ENCODE results near the gene PLA2G2D. TPM values are rescaled to one million over a fixed set of nuclear protein-coding genes. Genes with fewer than 3 reads are reported as not detected.
A peak's percentile ranks its signal among the peaks of the same experiment; 100 is the strongest.

The PLA2G2D gene
- total RNA-seq, 1 donor from 2014 or later = not detected

- no peak for DNase-seq
These were observed 5.2 kb downstream of the PLA2G2D start for GRCh38 chr1:20114021-20114648.

- DNase-seq = no peak
These were observed 6.9 kb downstream of the PLA2G2D start for GRCh38 chr1:20112279-20113000.

GRCh38 chr1:20111452-20111851 lies 7.9 kb downstream of the PLA2G2D start:
- DNase-seq = no peak

GRCh38 chr1:20110679-20111078 lies 8.7 kb downstream of the PLA2G2D start:
- DNase-seq = no peak

GRCh38 chr1:20109223-20109856 lies 10.0 kb downstream of the PLA2G2D start:
- DNase-seq = no peak

GRCh38 chr1:20108366-20109123 lies 10.8 kb downstream of the PLA2G2D start:
- no peak for DNase-seq

- DNase-seq = no peak
These were observed 11.5 kb downstream of the PLA2G2D start for GRCh38 chr1:20107796-20108195.

GRCh38 chr1:20107351-20107750 lies 12.0 kb downstream of the PLA2G2D start:
- DNase-seq = no peak

- DNase-seq = no peak
These were observed 13.5 kb downstream of the PLA2G2D start for GRCh38 chr1:20105856-20106255.

- DNase-seq = no peak
These were observed 16.5 kb downstream of the PLA2G2D start for GRCh38 chr1:20102875-20103274.

GRCh38 chr1:20100632-20101355 lies 18.5 kb downstream of the PLA2G2D start:
- peak; percentile 54 for DNase-seq

GRCh38 chr1:20099533-20099932 lies 19.8 kb downstream of the PLA2G2D start:
- no peak for DNase-seq

- no peak for DNase-seq
These were observed 22.4 kb downstream of the PLA2G2D start for GRCh38 chr1:20096840-20097447.

GRCh38 chr1:20095564-20096434 lies 23.5 kb downstream of the PLA2G2D start:
- DNase-seq = no peak

- peak; percentile 28 for DNase-seq
These were observed 25.4 kb downstream of the PLA2G2D start for GRCh38 chr1:20093940-20094391.

- no peak for DNase-seq
These were observed 26.0 kb downstream of the PLA2G2D start for GRCh38 chr1:20093303-20093702.

- DNase-seq = no peak
These were observed 28.7 kb downstream of the PLA2G2D start for GRCh38 chr1:20090641-20091040.

GRCh38 chr1:20090119-20090518 lies 29.2 kb downstream of the PLA2G2D start:
- no peak for DNase-seq

GRCh38 chr1:20089328-20090077 lies 29.8 kb downstream of the PLA2G2D start:
- DNase-seq = no peak

GRCh38 chr1:20087668-20088067 lies 31.7 kb downstream of the PLA2G2D start:
- no peak for DNase-seq
